Memory B cell (primary cell): ENCODE measurements around the gene GBP7.

Experiments used
- ATAC-seq: fragments of 150-1000 bp; cut with Tn5 transposase; 2 replicates; pipeline ENCODE4 v1.10.0; 2021; ENCODE audit warnings: low read depth, mild to moderate bottlenecking, moderate library complexity
- DNase-seq, 2 donors: peaks; one replicate each; pipeline ENCODE4 v3.0.0; 2022; ENCODE audit warnings: low spot score in 2 of 2
- H3K27ac Mint-ChIP-seq: one replicate; pipeline ENCODE4 v1.8.0; 2022; ENCODE audit warnings: mild to moderate bottlenecking, moderate library complexity, mixed read lengths
- H3K27me3 Mint-ChIP-seq: one replicate; pipeline ENCODE4 v1.8.0; 2022; ENCODE audit warnings: mixed read lengths
- H3K36me3 Mint-ChIP-seq: one replicate; pipeline ENCODE4 v1.8.0; 2022; ENCODE audit warnings: mild to moderate bottlenecking, mixed read lengths
- H3K4me1 Mint-ChIP-seq: one replicate; pipeline ENCODE4 v1.8.0; 2022; ENCODE audit warnings: mixed read lengths
- H3K4me3 Mint-ChIP-seq: one replicate; pipeline ENCODE4 v1.8.0; 2022; ENCODE audit warnings: mild to moderate bottlenecking, moderate library complexity, mixed read lengths
- H3K9me3 Mint-ChIP-seq: one replicate; pipeline ENCODE4 v1.8.0; 2022; ENCODE audit warnings: mixed read lengths

The GBP7 gene

DNA sequence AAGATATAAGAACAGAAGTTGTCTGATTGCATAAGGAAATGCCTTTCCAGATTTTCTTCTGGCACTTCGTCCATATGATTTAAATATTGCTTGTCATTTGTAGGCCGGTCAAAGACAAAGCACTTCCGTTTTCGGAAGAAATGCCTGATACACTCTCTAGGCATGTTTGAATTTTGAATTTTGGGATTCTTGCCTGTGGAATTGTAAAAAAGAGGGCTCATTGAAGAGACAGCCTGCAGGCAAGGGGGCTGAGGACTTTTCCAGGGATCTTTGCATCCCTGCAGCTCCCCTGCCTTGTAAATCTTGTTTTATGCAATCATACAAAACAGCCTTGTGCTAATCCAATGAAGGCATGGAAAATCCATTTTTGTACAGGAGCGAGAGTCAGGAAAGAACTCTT, 15.5 kb upstream of the GBP7 start:
- no peak overlapping the region for H3K27ac Mint-ChIP-seq
- H3K27me3 Mint-ChIP-seq = no peaks in the 10 kb centered on the region
- ATAC-seq (no peak), DNase-seq (no peak)
- H3K9me3 Mint-ChIP-seq = no peaks in the 10 kb centered on the region
- H3K4me3 Mint-ChIP-seq = no peak overlapping the region
- H3K4me1 Mint-ChIP-seq = peaks cover 5% of the 10 kb centered on the region
- peaks cover 40% of the 10 kb centered on the region for H3K36me3 Mint-ChIP-seq

- Mint-ChIP-seq H3K4me3 (no peak overlapping the region), H3K27me3 (no peaks in the 10 kb centered on the region), H3K4me1 (peaks cover 5% of the 10 kb centered on the region), H3K27ac (no peak overlapping the region), H3K9me3 (no peaks in the 10 kb centered on the region), H3K36me3 (peaks cover 49% of the 10 kb centered on the region)
- ATAC-seq (no peak), DNase-seq (no peak)
Observed at GRCh38 chr1:89190017-89190416, 14.2 kb upstream of the GBP7 start.

- Mint-ChIP-seq H3K9me3 (peaks cover under 1% of the 10 kb centered on the region), H3K27ac (no peak overlapping the region), H3K4me1 (peaks cover 2% of the 10 kb centered on the region), H3K4me3 (no peak overlapping the region), H3K36me3 (peaks cover 28% of the 10 kb centered on the region), H3K27me3 (no peaks in the 10 kb centered on the region)
- ATAC-seq (no peak), DNase-seq (no peak)
Observed at GRCh38 chr1:89179343-89179742, 3.5 kb upstream of the GBP7 start.

GRCh38 chr1:89176971-89177370, 1.2 kb upstream of the GBP7 start:
- Mint-ChIP-seq H3K4me1 (peaks cover 2% of the 10 kb centered on the region), H3K4me3 (no peak overlapping the region), H3K27ac (peak overlapping the region; percentile 4), H3K27me3 (no peaks in the 10 kb centered on the region), H3K9me3 (no peaks in the 10 kb centered on the region), H3K36me3 (peaks cover 7% of the 10 kb centered on the region)
- no peak for ATAC-seq
- no peak for DNase-seq

GRCh38 chr1:89174491-89174890, 1.3 kb downstream of the GBP7 start:
- peaks cover 8% of the 10 kb centered on the region for H3K4me1 Mint-ChIP-seq
- no peak for DNase-seq
- H3K27ac Mint-ChIP-seq = no peak overlapping the region
- H3K27me3 Mint-ChIP-seq = no peaks in the 10 kb centered on the region
- no peak for ATAC-seq
- no peak overlapping the region for H3K4me3 Mint-ChIP-seq
- no peaks in the 10 kb centered on the region for H3K36me3 Mint-ChIP-seq
- no peaks in the 10 kb centered on the region for H3K9me3 Mint-ChIP-seq

DNA sequence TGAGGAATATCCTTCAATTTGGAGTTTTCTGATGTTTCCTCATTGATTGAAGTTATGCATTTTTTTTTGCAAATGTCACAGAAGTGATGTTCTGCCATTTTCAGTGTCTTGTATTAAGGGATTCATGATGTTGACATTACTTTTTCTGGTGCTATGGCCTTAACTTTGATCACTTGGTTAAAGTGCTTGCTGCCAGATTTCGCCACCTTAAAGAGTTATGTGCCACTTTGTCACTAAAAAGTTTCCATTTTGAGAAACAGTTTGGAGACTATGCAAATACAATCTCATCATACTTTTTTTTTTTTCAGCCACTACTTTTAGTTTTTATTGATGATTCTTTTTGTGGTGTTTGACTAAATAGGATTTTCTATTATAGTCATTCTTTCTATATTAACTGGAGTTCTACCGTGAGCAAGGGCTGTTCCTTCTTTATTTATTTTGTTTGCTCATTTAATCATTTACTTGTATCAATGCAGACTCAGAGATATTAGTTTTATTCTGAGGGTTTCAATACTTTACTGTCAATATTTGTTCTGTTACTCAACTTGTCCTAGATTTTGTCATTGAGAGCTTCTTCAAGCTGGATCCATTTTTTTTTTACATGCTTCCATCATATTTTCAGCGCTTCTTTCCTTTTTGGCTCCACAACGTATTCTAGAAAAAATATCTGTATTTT, 3.2 kb downstream of the GBP7 start:
- no peak overlapping the region for H3K4me3 Mint-ChIP-seq
- H3K9me3 Mint-ChIP-seq = no peaks in the 10 kb centered on the region
- no peak overlapping the region for H3K27ac Mint-ChIP-seq
- no peak for DNase-seq
- no peaks in the 10 kb centered on the region for H3K27me3 Mint-ChIP-seq
- ATAC-seq = no peak
- no peaks in the 10 kb centered on the region for H3K36me3 Mint-ChIP-seq
- peaks cover 8% of the 10 kb centered on the region for H3K4me1 Mint-ChIP-seq

GRCh38 chr1:89171067-89171438, 4.8 kb downstream of the GBP7 start:
- Mint-ChIP-seq H3K9me3 (no peaks in the 10 kb centered on the region), H3K27me3 (no peaks in the 10 kb centered on the region), H3K4me1 (peaks cover 6% of the 10 kb centered on the region), H3K27ac (no peak overlapping the region), H3K36me3 (no peaks in the 10 kb centered on the region), H3K4me3 (no peak overlapping the region)
- ATAC-seq (no peak), DNase-seq (no peak)

DNA sequence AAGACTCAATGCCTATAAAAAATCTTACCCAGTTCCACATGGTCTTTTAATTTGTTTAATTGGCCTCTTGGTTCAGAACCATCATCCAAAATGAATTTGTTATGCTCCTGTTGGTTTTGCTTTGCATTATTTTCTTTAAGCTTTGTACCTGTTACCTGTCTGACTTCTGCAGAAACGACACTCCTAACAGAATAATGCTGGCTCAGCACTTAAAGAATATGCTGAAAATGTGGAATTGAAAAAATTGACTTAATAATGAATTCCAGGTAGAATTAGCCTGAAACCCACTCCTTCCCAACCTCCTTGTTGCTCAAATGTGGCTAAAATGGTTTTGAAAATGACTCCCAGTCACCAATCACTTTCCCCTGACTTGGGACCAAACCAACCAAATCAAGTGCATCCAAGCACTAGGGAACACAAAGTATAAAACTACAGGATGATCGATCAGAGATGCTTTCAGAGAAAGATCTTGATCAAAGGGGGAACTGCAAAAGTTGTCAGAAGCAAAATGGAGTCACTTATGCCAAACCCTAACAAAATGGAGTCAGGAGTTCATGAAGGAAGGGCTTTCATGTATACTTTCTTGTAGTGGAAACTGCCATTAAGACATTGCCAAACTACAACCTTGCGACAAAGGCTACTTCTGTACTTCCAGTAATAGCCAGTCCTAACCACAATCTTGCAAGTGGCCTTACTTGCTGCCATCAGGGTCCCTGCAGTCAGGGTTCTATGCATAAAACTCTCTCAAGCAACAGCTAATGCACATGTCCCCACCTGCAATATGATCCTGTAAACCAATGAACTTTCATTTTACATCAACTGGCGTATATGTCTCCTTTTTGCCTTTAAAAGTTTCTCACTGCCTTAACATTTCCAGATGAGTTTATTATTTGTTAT, 5.4 kb downstream of the GBP7 start:
- no peak for ATAC-seq
- Mint-ChIP-seq H3K4me3 (no peak overlapping the region), H3K27ac (no peak overlapping the region), H3K9me3 (no peaks in the 10 kb centered on the region), H3K36me3 (no peaks in the 10 kb centered on the region), H3K4me1 (peaks cover 6% of the 10 kb centered on the region), H3K27me3 (no peaks in the 10 kb centered on the region)
- DNase-seq = no peak

GRCh38 chr1:89169166-89169565, 6.6 kb downstream of the GBP7 start:
- H3K36me3 Mint-ChIP-seq = no peaks in the 10 kb centered on the region
- DNase-seq = no peak
- H3K4me3 Mint-ChIP-seq = no peak overlapping the region
- H3K27ac Mint-ChIP-seq = no peak overlapping the region
- H3K4me1 Mint-ChIP-seq = peaks cover 6% of the 10 kb centered on the region
- no peaks in the 10 kb centered on the region for H3K9me3 Mint-ChIP-seq
- H3K27me3 Mint-ChIP-seq = no peaks in the 10 kb centered on the region
- no peak for ATAC-seq

- no peak for ATAC-seq
- no peaks in the 10 kb centered on the region for H3K27me3 Mint-ChIP-seq
- DNase-seq = no peak
- H3K4me1 Mint-ChIP-seq = peaks cover 6% of the 10 kb centered on the region
- H3K36me3 Mint-ChIP-seq = no peaks in the 10 kb centered on the region
- no peaks in the 10 kb centered on the region for H3K9me3 Mint-ChIP-seq
- H3K27ac Mint-ChIP-seq = no peak overlapping the region
- H3K4me3 Mint-ChIP-seq = no peak overlapping the region
Observed at GRCh38 chr1:89167590-89168230, 8.1 kb downstream of the GBP7 start.

GRCh38 chr1:89166705-89167104, 9.1 kb downstream of the GBP7 start:
- H3K27me3 Mint-ChIP-seq = no peaks in the 10 kb centered on the region
- H3K4me3 Mint-ChIP-seq = no peak overlapping the region
- no peak for DNase-seq
- H3K27ac Mint-ChIP-seq = no peak overlapping the region
- ATAC-seq = no peak
- H3K36me3 Mint-ChIP-seq = no peaks in the 10 kb centered on the region
- peaks cover 6% of the 10 kb centered on the region for H3K4me1 Mint-ChIP-seq
- H3K9me3 Mint-ChIP-seq = no peaks in the 10 kb centered on the region

- Mint-ChIP-seq H3K4me1 (peaks cover under 1% of the 10 kb centered on the region), H3K9me3 (peaks cover 2% of the 10 kb centered on the region), H3K36me3 (no peaks in the 10 kb centered on the region), H3K27ac (no peak overlapping the region), H3K4me3 (no peak overlapping the region), H3K27me3 (no peaks in the 10 kb centered on the region)
- DNase-seq = no peak
- no peak for ATAC-seq
Observed at GRCh38 chr1:89165811-89166210, 10.0 kb downstream of the GBP7 start.

DNA sequence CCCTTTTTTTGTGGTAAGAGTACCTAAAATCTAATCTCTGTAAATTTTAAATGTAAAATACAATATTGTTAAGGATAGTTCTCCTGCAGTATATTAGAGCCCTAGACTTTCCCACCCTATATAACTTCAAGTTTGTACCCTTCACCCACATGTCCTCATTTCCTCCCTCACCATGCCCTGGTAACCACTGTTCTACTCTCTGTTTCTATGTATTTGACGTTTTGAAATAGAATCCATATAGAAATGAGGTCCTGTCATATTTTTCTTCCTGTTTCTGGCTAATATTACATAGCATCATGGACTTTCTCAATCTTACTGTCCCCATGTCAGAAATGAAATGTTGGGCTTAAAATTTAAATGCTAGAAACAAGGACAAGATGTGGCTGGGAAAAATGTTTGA, 24.8 kb downstream of the GBP7 start:
- ATAC-seq (no peak), DNase-seq (no peak)
- Mint-ChIP-seq H3K36me3 (no peaks in the 10 kb centered on the region), H3K27ac (no peak overlapping the region), H3K4me3 (no peak overlapping the region), H3K27me3 (peaks cover 11% of the 10 kb centered on the region), H3K4me1 (peaks cover 3% of the 10 kb centered on the region), H3K9me3 (peaks cover 2% of the 10 kb centered on the region)

- H3K27ac Mint-ChIP-seq = no peak overlapping the region
- no peak overlapping the region for H3K4me3 Mint-ChIP-seq
- no peaks in the 10 kb centered on the region for H3K36me3 Mint-ChIP-seq
- peaks cover 11% of the 10 kb centered on the region for H3K27me3 Mint-ChIP-seq
- no peaks in the 10 kb centered on the region for H3K9me3 Mint-ChIP-seq
- ATAC-seq (no peak), DNase-seq (no peak)
- peaks cover 3% of the 10 kb centered on the region for H3K4me1 Mint-ChIP-seq
Observed at GRCh38 chr1:89149976-89150375, 25.8 kb downstream of the GBP7 start.
